ENCODE data around the gene ELOVL7.

ELOVL7 gene

DNA sequence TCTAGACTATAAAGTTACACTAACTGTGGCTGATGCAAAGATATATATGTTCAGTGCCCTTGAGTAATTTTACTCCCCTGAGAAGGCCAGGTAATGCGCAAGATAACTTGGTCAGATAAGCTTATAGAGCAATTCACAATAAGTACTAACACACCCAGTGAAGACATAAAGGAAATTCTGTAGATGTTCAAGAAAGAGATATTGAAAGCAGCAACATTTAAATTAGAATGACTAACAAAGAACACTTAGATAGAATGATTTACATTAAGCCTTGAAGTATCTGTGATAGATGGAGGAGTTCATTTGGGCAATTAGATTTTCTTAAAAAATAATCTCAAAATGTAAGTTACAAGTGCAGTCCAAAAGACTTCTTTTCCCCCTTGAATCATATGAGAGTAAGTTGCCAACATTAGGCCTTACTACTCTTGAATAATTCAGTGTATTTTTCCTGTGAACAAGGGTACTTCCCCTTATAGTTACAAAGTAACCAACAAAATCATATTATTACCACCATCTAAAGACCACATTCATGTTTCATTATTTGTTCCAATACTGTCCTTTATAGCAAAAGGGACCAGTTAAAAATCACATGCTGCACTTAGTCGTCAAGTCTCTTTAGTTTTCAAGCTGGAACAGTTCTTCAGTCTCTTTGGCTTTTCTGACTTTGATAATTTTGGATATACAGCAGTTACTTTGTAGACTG, 44.4 kb upstream of the ELOVL7 start:
- no peaks in the 10 kb centered on the region for H3K9me2 ChIP-seq (ENCODE audit: low read depth, low read length)
- H3K4me2 ChIP-seq (ENCODE audit: low read length): no peak overlapping the region
- no peaks in the 10 kb centered on the region for H3K27me3 ChIP-seq (ENCODE audit: insufficient read depth, low read length)
- H4K20me1 ChIP-seq (ENCODE audit: insufficient read depth, low read length): no peaks in the 10 kb centered on the region
- no peak overlapping the region for H3K9ac ChIP-seq (ENCODE audit: low read length)
- H2AFZ ChIP-seq (ENCODE audit: low read length): no peak overlapping the region
- H3K27ac ChIP-seq (ENCODE audit: low read depth, low read length, poor library complexity, severe bottlenecking): no peak overlapping the region
- H3K9me3 ChIP-seq (ENCODE audit: low read length): no peaks in the 10 kb centered on the region
- H3K4me1 ChIP-seq (ENCODE audit: insufficient read depth, low read length, severe bottlenecking): no peaks in the 10 kb centered on the region
- no peaks in the 10 kb centered on the region for H3F3A ChIP-seq (ENCODE audit: insufficient read depth, low read length)
- H3K79me2 ChIP-seq (ENCODE audit: insufficient read depth, low read length): no peaks in the 10 kb centered on the region
- no peak overlapping the region for H3K4me3 ChIP-seq (ENCODE audit: low read depth, low read length, poor library complexity, severe bottlenecking)
- no peak for TF ChIP-seq EZH2 (IDR thresholded peaks at IDR 0.05; ENCODE audit: borderline replicate concordance, low read length)
- 0 out of 2 replicates have a peak, but pooled peaks cover 5% of the 10 kb centered on the region for H3K36me3 ChIP-seq (ENCODE audit: insufficient read depth, low read length)

DNA sequence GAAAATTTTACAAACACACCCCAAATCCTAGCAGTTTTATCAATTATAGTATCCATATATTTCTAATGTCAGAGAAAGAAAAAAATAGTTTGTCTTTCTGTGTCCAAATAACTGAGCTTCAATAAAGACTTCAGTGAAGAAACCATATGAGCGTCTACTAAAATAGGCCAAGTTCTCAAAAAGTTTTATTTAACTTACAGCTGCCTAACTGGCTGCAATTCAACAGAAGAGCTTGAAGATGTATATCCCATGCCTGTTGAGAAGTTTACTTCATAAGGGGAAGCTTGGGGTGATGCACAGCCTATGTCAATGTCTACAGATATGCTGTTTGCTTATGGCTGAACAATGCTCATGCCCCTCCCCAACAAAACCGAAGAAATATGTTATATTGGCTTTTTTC, 43.7 kb upstream of the ELOVL7 start:
- H3K9ac ChIP-seq (ENCODE audit: low read length): no peak overlapping the region
- no peaks in the 10 kb centered on the region for H3K79me2 ChIP-seq (ENCODE audit: insufficient read depth, low read length)
- no peak overlapping the region for H3K4me2 ChIP-seq (ENCODE audit: low read length)
- TF ChIP-seq EZH2 (IDR thresholded peaks at IDR 0.05; ENCODE audit: borderline replicate concordance, low read length): no peak
- TF ChIP-seq, protein P1, sequence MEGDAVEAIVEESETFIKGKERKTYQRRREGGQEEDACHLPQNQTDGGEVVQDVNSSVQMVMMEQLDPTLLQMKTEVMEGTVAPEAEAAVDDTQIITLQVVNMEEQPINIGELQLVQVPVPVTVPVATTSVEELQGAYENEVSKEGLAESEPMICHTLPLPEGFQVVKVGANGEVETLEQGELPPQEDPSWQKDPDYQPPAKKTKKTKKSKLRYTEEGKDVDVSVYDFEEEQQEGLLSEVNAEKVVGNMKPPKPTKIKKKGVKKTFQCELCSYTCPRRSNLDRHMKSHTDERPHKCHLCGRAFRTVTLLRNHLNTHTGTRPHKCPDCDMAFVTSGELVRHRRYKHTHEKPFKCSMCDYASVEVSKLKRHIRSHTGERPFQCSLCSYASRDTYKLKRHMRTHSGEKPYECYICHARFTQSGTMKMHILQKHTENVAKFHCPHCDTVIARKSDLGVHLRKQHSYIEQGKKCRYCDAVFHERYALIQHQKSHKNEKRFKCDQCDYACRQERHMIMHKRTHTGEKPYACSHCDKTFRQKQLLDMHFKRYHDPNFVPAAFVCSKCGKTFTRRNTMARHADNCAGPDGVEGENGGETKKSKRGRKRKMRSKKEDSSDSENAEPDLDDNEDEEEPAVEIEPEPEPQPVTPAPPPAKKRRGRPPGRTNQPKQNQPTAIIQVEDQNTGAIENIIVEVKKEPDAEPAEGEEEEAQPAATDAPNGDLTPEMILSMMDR (IDR thresholded peaks at IDR 0.05; ENCODE audit: low read length): no peak
- no peaks in the 10 kb centered on the region for H4K20me1 ChIP-seq (ENCODE audit: insufficient read depth, low read length)
- no peaks in the 10 kb centered on the region for H3K9me2 ChIP-seq (ENCODE audit: low read depth, low read length)
- H3K4me1 ChIP-seq (ENCODE audit: insufficient read depth, low read length, severe bottlenecking): no peaks in the 10 kb centered on the region
- no peaks in the 10 kb centered on the region for H3F3A ChIP-seq (ENCODE audit: insufficient read depth, low read length)
- no peak overlapping the region for H3K27ac ChIP-seq (ENCODE audit: low read depth, low read length, poor library complexity, severe bottlenecking)
- no peaks in the 10 kb centered on the region for H3K9me3 ChIP-seq (ENCODE audit: low read length)
- H3K36me3 ChIP-seq (ENCODE audit: insufficient read depth, low read length): 0 out of 2 replicates have a peak, but pooled peaks cover 5% of the 10 kb centered on the region
- no peak overlapping the region for H2AFZ ChIP-seq (ENCODE audit: low read length)
- H3K4me3 ChIP-seq (ENCODE audit: low read depth, low read length, poor library complexity, severe bottlenecking): no peak overlapping the region
- H3K27me3 ChIP-seq (ENCODE audit: insufficient read depth, low read length): no peaks in the 10 kb centered on the region

DNA sequence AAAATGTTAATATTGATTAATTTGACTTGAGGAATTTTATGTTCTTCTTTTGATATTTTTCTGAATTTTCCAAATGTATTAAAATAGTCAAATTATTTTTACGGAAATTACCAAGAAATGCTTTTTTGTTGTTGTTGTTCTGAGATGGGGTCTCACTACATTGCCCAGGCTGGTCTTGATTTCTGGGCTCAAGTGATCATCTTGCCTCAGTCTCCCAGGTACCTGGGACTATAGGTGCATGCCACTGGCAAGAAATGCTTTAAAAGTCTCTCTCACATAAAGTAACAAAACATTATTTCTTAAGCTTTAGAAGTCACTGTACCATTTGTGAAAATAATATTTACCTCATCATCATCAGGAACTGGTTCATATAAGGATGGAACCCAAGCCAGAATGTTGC, 43.0 kb upstream of the ELOVL7 start:
- H3F3A ChIP-seq (ENCODE audit: insufficient read depth, low read length): no peaks in the 10 kb centered on the region
- no peaks in the 10 kb centered on the region for H3K79me2 ChIP-seq (ENCODE audit: insufficient read depth, low read length)
- H3K9me2 ChIP-seq (ENCODE audit: low read depth, low read length): no peaks in the 10 kb centered on the region
- H3K4me3 ChIP-seq (ENCODE audit: low read depth, low read length, poor library complexity, severe bottlenecking): no peak overlapping the region
- no peaks in the 10 kb centered on the region for H3K27me3 ChIP-seq (ENCODE audit: insufficient read depth, low read length)
- H3K27ac ChIP-seq (ENCODE audit: low read depth, low read length, poor library complexity, severe bottlenecking): no peak overlapping the region
- no peaks in the 10 kb centered on the region for H3K4me1 ChIP-seq (ENCODE audit: insufficient read depth, low read length, severe bottlenecking)
- H3K36me3 ChIP-seq (ENCODE audit: insufficient read depth, low read length): 0 out of 2 replicates have a peak, but pooled peaks cover 5% of the 10 kb centered on the region
- no peaks in the 10 kb centered on the region for H3K9me3 ChIP-seq (ENCODE audit: low read length)
- TF ChIP-seq, protein P1 (IDR thresholded peaks at IDR 0.05; ENCODE audit: low read length): no peak
- no peak for TF ChIP-seq EZH2 (IDR thresholded peaks at IDR 0.05; ENCODE audit: borderline replicate concordance, low read length)
- H3K9ac ChIP-seq (ENCODE audit: low read length): no peak overlapping the region
- H2AFZ ChIP-seq (ENCODE audit: low read length): no peak overlapping the region
- H3K4me2 ChIP-seq (ENCODE audit: low read length): no peak overlapping the region
- H4K20me1 ChIP-seq (ENCODE audit: insufficient read depth, low read length): no peaks in the 10 kb centered on the region

DNA sequence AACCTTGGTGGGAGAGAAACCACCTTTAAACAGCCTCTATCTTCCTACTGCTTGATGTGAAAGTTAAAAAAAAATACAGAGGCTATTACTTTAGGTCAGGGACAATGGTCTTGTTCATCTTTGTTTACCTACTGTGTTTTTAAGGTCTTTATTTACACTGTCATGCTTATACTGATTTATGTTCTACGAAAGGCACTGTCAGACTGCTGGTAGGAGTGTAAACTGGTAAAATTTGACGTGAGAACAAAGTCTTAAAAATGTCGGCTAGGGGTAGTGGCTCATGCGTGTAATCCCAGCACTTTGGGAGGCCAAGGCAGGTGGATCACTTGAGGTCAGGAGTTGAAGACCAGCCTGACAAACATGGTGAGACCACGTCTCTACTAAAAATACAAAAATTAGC, 42.1 kb upstream of the ELOVL7 start:
- H3K4me3 ChIP-seq (ENCODE audit: low read depth, low read length, poor library complexity, severe bottlenecking): no peak overlapping the region
- no peak overlapping the region for H3K4me2 ChIP-seq (ENCODE audit: low read length)
- H3K27me3 ChIP-seq (ENCODE audit: insufficient read depth, low read length): no peaks in the 10 kb centered on the region
- H3K27ac ChIP-seq (ENCODE audit: low read depth, low read length, poor library complexity, severe bottlenecking): no peak overlapping the region
- H2AFZ ChIP-seq (ENCODE audit: low read length): no peak overlapping the region
- no peaks in the 10 kb centered on the region for H3K79me2 ChIP-seq (ENCODE audit: insufficient read depth, low read length)
- no peak overlapping the region for H3K9ac ChIP-seq (ENCODE audit: low read length)
- no peaks in the 10 kb centered on the region for H3K9me3 ChIP-seq (ENCODE audit: low read length)
- no peaks in the 10 kb centered on the region for H4K20me1 ChIP-seq (ENCODE audit: insufficient read depth, low read length)
- no peaks in the 10 kb centered on the region for H3K9me2 ChIP-seq (ENCODE audit: low read depth, low read length)
- TF ChIP-seq, protein P1 (IDR thresholded peaks at IDR 0.05; ENCODE audit: low read length): no peak
- no peak for TF ChIP-seq EZH2 (IDR thresholded peaks at IDR 0.05; ENCODE audit: borderline replicate concordance, low read length)
- no peaks in the 10 kb centered on the region for H3K4me1 ChIP-seq (ENCODE audit: insufficient read depth, low read length, severe bottlenecking)
- no peaks in the 10 kb centered on the region for H3F3A ChIP-seq (ENCODE audit: insufficient read depth, low read length)
- H3K36me3 ChIP-seq (ENCODE audit: insufficient read depth, low read length): 0 out of 2 replicates have a peak, but pooled peaks cover 5% of the 10 kb centered on the region

Data from OCI-LY1 (cell line).